HK-2 (cell line): Measurements from ENCODE around the gene CT47C1.
"Not testable (repeated sequence)": the region's sequence is repeated elsewhere in the genome, so short reads cannot be mapped to it uniquely, and the experiment has no call there.

Source experiments
- DNase-seq: peaks from one replicate; pipeline ENCODE4 v3.0.0-alpha.2; 2018; ENCODE audit not compliant: unreplicated experiment

Gene CT47C1

DNA sequence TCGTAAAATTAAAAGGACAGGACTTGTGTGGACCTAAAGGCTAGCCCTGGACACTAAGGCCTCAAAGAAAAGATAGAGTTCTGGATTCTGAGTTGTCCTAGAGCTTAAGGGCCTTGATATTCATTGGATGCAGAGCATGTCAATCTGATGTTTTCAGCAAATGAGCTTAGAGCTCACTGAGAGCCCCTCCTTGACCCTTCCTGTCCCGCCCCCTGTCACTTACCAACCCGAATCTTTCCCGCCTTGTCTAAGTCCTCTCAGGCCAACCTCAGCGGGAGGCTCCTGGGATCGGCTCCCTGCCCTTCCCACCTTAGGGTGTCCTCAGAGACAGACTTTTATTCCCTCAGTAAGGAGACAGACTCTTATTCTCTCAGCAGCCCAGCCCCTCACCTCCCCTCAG, at the start of gene CT47C1:
TSS of gene CT47C1 (plus strand) at position 250 of the 400 bp plus-strand sequence. CDS start 233 bp downstream, outside the sequence.
- DNase-seq = no peak

DNA sequence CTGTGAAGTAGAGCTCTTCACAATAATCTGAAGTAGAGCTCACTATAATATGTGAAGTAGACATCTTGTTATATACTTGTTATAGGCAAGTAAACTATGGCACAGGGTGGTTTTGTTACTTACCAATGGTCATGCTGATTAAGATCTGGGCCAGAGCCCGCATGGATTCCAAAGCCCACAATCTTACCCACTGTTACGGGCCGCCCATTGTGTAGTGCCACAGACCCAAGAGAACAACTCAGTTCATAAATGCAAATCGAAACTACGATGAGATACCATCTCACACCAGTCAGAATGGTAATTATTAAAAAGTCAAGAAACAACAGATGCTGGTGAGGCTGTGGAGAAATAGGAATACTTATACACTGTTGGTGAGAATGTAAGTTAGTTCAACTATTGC, 46.9 kb upstream of the CT47C1 start:
- no peak for DNase-seq

DNA sequence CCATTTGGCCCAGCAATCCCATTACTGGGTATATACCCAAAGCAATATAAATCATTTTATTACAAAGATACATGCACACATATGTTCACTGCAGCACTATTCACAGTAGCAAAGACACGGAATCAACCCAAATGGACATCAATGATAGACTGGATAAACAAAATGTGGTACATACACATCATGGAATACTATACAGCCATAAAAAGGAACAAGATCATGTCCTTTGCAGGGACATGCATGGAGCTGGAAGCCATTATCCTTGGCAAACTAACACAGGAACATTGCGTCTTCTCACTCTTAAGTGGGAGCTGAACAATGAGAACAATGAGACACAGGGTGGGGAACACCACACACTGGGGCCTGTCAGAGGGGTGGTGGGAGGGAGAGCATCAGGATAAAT, 46.4 kb upstream of the CT47C1 start:
- DNase-seq = not testable (repeated sequence)

DNA sequence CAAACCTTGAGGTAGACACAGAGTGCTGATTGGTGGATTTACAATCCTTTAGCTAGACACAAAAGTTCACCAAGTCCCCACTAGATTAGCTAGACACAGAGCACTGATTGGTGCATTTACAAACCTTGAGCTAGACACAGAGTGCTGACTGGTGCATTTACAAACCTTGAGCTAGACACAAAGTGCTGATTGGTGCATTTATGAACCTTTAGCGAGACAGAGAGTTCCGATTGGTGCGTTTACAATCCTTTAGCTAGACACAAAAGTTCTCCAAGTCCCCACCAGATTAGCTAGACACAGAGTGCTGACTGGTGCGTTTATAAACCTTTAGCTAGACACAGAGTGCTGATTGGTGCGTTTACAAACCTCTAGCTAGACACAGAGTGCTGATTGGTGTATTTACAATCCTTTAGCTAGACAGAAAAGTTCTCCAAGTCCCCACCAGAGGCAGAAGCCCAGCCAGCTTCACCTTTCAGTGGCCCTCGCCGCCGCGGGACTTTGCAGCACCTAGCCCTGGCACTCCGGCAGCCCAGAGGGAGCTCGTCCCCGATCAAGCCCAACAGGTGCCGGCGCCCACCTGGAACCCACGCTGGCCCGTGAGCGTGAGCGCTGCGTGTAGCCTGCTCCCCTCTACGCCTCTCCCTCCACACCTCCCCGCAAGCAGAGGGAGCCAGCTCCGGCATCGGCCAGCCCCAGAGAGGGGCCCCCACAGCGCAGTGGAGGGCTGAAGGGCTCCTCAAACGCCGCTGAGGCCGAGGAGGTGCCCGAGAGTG, 44.6 kb upstream of the CT47C1 start:
- DNase-seq = not testable (repeated sequence)

DNA sequence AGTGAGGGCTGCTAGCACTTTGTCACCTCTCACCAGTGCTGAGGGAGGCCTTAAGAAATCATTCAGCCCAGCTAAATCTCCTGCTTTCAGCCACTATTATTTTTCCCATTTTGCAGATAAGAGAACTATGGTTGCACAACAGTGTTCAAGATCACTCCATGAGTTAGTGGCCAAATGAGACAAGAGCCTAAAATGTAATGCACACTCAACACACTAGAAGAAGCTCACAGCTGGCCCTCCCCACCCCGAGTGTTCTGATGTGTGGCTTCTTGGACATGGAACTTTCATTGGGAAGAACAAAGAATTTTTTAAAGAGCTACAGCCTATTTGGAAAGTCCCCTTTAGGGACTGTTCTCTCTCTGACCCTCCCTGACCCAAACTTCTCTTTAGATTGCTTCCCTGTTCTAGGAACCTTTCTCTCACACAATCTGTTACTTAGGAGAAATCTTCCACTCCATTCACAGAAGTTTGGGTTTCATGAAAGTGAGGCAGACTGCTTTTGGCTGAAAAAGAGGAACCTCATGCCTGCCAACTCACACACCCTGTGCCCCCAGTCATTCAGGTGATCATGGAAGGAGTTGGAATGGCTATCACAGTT, 44.0 kb upstream of the CT47C1 start:
- no peak for DNase-seq

DNA sequence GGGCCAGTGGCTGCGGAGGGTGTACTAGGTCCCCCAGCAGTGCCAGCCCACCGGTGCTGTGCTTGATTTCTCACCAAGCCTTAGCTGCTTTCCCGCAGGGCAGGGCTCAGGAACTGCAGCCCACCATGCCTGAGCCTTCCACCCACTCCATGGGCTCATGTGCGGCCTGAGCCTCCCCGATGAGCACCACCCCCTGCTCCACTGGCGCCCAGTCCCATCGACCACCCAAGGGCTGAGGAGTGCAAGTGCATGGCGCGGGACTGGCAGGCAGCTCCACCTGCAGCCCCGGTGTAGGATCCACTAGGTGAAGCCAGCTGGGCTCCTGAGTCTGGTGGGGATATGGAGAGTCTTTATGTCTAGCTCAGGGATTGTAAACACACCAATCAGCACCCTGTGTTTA, 43.1 kb upstream of the CT47C1 start:
- not testable (repeated sequence) for DNase-seq

DNA sequence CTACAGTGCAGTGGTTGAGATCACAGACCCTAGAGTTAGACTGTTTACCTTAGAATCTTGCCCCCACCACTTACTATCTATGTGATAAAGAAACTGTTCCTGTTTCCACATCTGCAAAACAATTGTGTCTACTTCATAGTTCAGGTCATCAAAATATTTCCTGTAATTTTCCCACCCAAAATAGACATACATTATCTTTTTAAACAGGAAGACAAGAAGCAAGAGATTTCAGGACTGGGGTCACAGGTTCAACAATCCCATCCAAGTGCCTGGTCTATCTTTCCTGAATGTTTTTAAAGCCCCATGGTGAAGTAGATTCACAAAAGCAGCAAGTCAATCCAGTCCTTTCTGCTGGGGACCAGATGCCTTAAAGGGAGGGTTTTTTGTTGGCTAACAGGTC, 41.8 kb upstream of the CT47C1 start:
- no peak for DNase-seq

DNA sequence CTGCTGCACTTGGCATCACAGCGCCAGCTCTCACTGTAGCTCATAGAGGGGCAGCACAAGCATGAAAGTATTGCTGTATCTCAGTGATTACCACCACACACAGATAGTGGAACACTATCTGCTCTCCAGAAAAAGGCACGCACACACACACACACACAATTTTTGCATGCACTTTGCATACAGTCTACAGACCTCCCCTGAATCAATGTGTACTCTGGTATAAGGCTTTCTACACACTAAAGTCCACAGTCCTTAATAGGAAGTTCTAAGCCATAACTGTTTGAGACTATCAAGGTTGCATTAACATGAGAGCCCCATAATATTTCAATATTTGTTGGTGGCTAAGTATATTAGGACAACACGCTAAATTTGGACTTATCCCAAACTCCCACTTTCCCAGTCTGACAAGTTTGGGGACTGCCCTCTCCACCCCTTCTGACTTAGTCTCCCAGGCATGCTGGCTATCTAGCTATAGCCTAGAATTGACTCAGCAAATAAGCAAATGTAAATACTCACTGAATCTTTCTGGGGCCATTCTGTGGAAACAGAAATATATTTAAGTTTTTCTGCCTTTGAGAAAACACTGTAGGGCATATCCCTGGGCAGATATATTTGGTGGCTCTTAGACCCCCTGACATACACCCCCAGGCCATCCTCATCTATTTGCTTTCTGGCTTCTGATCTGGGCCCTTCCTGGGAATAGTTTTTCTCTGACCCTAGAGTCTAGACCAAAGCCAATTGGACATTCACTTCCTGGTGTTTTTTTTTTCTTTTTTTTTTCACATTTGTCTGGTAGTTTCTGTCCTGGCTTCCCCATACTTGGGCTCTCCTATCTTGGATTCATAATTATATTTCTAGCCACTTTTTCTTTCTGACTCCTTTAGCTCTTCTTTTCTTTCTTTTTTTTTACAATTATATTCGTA, 36.4 kb upstream of the CT47C1 start:
- no peak for DNase-seq

DNA sequence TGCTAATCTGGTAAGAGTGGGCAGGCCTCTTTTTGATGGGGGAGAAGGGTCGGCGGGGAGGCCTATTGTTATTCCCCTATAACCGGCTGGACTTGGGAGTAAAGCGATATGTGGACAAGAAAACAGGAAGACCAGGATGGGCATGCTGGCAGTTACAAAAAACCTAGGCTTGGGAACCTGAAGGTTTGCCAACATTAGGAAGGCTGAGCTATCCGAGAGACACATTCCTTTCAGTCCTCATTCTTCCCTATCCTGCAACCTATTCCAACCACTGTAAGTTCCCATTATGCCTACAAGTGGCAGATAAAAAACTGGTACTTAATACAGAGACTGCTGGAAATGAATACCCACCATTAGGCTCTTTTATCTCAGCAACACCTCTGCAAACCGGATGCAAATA, 32.4 kb upstream of the CT47C1 start:
- DNase-seq = no peak

DNA sequence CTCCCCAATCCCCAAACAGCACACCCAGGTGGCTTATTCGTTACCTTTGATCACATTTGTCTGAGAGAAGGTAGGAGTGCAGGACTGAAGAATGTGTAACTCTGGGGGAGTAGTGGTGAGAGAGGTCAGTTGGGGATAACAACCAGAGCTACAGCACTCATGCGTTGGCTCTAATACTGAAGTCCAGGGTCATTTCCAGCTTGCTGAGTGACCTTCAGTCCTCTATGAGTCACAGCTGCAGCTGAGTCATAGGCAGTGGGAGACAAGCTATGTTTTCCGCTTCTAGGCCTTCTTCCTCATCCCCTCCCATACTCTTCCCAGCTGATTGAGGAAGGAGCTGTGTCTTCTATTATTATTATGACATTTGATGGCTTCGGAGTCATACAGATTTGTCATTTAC, 31.6 kb upstream of the CT47C1 start:
- peak; percentile 24 for DNase-seq

DNA sequence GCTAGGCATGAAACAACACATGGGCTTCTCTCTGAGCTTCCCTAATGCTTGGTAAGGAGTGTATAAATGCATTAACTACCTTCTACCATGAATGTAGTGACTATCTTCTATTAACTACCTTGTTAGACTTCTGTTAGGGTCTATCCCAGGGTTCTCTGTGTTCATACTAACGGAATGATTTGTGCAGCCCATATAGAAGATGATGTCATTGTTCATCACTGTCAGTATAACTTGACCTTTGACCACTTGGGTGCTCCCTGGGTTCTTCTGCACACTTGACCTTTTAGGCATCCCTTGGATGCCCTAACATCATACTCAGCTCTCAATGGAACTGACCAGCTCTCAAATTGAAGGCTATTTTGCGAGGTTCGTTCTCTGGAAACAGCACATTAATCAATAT, 30.8 kb upstream of the CT47C1 start:
- no peak for DNase-seq

DNA sequence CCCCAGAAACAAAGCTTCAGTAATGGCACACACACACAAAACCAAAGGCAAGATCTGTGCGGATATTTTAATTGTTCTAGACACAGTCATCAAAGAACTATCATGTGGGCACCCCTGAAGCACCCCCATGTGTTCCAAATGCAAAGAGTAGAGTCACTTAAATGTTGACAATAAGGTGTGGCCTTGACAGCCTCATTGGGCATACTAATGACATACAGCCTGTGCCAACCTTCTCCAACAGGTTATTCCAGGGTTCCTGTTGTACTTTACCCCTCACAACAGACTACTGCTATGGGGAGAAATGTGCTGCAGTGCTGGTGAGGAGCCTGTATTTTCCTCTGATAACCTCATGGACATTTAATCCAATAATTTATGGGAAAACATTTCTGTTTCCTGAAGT, 29.8 kb upstream of the CT47C1 start:
- DNase-seq = no peak

DNA sequence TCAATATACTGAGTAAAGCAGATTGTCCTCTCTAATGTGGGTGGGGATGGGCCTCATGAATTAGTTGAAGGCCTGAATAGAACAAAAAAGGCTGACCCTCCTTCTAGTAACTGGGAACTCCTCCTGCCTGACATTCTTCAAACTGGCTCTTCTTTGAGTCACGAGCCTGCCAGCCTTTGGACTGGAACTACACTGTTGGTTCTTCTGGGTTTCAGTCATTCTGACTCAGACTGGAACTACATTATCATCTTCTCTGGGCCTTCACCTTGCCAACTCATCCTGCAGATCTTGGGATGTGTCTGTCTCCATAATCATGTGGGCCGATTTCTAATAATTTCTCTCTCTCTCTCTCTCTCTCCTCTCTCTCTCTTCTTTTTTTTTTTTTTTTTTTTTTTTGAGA, 26.9 kb upstream of the CT47C1 start:
- no peak for DNase-seq

DNA sequence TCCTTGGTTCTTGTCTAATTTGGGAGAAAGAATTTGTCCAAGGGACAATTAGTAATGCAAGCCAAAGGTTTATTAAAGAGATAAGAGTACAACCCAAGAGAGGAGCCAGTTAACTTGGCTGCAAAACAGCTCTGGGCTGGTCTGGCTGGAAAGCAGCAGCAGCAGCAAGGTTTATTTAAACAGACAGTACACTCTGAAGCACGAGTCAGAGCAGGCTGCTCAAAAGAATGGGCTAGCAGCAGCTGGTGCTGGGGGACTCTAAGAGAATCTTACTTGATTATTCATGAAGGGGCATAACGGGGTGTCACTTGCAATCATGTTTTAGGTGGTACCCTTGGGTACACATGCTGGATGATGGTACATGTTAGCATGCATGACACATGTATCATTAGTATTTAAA, 17.1 kb upstream of the CT47C1 start:
- no peak for DNase-seq

DNA sequence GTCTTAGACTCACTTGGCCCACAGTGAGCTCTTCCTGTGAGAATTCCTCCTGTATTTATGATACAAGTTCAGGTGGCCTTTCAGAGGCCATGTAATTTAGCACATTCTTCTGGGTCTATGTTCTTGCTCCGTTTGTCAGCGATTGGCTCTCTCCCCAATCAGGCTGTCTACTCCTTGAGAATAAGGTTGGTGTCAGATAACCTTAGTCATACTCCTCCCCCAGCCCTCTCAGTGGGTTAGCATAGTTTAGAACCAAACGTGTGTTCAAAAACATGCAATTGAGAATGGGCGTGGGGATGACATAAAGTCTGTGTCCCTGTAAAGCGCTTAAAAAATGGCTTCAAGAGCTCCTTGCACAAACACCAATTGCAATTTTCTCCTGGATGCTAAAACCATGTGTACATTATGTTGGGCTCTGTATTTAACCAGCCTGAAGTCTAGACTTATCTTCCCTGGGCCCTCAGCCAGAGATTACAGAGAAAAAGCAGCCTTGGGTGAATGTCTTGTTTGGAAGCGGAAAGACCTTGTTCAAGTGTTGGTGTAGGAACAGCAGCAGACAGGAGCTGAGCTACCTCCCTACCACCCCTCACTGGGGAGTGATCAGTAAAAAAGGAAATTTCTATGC, 9.9 kb upstream of the CT47C1 start:
- no peak for DNase-seq

DNA sequence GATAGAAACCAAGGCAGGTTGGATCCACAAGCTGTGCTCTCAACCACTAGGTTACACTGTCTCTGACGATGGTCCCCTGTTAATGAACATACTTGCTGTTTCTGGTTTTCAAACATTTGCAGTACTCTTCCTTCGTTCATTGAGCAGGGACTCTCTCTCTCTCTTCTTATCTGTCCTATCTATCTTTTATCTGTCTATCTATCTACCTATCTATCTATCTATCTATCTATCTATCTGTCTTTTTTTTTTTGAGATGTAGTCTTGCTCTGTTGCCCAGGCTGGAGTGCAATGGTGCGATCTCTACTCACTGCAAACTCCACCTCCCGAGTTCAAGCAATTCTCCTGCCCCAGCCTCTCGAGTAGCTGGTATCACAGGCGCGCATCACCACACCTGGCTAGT, 9.4 kb upstream of the CT47C1 start:
- no peak for DNase-seq

DNA sequence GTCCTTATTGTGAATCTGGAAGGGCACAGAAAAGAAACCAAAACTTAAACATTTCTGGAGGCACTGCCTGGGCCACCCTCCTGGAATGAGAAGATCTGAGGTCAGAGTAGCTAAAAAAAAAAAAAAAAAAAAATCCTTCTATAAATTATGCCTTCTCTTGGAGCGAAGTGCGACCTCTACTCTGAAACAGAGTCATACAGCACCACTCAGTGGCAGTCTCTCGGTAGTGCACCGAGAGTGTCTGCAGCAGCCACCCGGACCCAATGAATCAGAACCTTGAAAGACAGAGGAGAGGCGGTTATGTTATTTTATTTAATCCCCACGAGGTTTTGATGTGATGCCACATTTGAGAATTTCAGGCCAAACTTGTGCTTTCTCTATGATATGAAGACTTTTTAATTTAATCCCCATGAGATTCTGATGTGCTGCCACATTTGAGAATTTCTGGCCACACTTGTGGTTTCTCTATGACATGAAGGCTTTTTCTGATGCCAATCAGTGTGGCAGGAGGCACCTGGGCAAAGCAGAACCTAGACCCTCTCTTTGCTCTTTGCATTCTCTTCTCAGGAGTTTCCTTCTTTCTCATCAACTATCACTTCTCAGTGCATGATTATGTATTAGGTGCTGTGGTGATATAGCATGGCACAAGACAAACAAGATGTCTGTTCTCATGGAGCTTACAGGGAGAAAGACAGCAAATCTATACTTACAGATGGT, 5.6 kb upstream of the CT47C1 start:
- peak; percentile 44 for DNase-seq

DNA sequence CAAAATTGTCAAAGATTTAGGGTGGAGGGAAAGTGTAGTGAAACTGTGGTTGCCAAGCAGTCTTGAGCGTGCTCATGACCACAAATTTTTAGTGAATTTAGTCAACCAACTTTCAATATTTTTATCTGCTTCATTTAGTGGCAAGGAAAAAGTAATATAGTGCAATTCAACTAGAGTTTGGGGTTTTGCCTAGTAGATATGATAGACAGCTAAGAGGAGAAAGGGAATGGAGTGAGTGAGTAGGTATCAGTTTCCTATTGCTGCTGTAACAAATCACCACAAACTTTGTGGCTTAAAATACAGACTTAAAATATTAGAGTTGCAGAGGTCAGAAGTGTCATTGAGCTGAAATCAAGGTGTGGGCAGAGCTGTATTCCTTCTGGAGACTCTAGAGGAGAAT, 3.7 kb upstream of the CT47C1 start:
- no peak for DNase-seq

DNA sequence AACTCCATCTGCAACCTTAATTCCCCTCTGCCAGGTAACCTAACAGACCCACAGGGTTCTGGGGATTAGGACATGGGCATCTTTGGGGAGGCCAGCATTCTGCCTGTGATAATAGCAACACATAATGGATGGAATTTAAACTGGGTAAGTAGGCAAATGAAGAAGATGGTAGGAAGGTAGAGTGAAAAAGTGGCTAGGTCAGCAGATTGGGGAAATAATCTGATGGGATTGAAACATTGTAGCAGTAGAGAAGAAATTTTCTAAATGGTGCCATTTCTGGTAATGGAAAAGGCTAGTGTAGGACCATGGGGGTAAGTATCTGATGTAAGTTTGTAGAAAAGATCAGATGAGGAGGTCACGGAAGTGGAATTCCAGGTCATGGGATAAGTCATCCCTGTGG, 3.0 kb upstream of the CT47C1 start:
- DNase-seq = no peak

DNA sequence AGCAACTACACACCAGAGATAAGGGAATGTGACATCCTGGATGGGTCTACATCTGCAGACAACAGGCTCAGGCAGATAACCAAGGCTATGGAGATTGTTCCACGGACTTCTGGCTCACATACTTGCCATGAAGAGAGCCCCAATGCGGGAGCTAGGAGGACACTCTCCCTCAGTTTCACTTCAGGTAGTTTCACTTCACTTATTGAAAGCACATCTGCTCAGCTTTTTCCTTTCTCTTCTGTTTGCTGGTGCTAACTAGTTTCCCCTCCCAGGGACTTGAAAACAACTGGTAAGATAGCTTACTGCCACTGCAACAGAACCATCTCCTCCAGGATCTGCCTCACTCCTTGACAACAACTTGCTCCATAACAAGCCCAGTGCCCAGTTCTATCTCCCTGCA, 1.4 kb upstream of the CT47C1 start:
- no peak for DNase-seq

DNA sequence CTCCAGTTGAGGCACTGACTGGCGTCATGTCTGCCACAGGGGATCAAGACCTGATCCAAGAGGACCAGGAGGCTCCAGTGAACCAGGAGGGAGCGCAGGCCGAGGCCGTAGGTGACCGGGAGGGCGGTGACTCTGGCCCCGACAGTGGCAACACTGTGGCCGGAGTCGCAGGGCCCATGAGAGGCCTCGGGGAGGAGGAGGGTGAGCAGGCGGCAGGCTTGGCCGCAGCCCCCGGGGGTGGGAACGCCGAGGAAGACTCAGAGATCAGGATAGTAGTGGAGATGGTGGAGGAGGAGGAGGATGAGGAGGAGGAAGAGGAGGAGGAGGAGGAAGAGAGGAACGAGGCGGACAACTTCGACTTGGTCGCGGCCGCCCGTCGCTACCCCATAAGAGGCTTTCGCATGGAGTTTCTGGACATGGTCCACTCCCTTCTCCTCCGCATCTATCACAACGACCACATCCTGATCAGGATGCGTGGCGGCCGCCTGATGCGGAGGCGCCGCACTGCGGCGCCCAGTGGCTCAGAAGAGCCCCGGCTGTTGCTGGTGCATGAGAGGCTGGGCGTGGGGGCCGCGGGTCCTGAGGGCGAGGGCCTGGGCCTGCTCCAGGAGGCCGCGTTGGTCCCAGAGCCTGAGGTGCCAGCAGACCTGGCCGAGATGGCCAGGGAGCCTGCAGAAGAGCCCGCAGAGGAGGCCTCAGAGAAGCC, 560 bp downstream of the CT47C1 start:
- DNase-seq = no peak
